Left kidney (tissue), 2 donors: ENCODE data around the gene SARNP. TPM values are rescaled to one million over a fixed set of nuclear protein-coding genes. Genes with fewer than 3 reads are reported as not detected.

Source experiments
- DNase-seq: peaks from one replicate; pipeline ENCODE4 v3.0.0-alpha.2; 2013
- polyA plus RNA-seq: library from polyadenylated mRNA; unstranded; fragments of 120-200 nt; gene quantifications from one replicate; pipeline ENCODE4 v1.2.1, GENCODE V29; 2013; ENCODE audit not compliant: insufficient read length

SARNP gene
- polyA plus RNA-seq, 1 donor = 123 TPM

DNA sequence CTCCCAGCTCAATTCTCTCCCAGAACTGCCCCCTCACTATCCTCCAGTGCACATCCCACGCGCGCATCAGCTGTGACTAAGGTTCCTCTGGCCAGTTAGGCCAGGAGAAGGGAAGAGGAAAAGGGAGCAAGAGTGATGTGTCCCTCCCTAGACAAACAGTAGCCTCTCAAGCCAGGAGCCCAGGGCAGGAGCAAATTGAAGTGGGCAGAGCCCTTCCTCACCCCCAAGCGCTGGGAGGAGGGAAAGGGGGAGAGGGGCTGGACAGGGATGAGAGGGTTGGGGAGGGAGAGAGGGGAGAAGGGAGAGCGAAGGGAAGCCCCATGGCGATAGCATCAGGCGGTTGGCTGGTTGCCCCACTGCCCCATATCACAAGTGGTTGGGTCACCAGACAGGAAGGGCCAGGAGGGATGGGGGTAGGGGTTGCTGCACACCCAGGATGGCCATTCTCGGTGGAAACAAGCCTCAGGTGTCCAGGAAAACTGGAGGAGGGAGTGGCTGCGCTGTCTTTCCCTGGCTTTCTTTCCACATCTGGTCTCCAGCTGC is 89.8 kb downstream of the SARNP start:
- no peak for DNase-seq

GRCh38 chr12:55726971-55727370 is 90.6 kb downstream of the SARNP start:
- no peak for DNase-seq

DNA sequence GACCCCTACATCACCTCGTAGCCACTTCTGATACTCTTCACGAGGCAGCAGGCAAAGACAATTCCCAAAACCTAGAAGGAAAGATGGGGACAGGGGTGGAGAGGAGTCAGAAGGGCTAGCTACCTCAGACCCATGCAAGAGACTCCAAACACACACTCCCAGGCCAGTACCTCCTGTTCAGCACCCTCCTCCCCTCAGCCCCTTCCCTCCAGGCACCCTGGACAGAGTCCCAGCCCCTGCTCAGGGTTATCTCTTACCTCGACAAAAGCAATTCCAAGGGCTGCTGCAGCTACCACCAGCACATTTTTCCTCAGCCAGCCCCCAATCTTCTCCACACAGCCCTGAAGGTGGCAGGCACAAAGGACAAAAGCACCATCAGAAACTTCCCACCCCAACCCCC is 92.0 kb downstream of the SARNP start:
- no peak for DNase-seq

- DNase-seq = no peak
Measured at GRCh38 chr12:55724940-55725309, 92.6 kb downstream of the SARNP start.

DNA sequence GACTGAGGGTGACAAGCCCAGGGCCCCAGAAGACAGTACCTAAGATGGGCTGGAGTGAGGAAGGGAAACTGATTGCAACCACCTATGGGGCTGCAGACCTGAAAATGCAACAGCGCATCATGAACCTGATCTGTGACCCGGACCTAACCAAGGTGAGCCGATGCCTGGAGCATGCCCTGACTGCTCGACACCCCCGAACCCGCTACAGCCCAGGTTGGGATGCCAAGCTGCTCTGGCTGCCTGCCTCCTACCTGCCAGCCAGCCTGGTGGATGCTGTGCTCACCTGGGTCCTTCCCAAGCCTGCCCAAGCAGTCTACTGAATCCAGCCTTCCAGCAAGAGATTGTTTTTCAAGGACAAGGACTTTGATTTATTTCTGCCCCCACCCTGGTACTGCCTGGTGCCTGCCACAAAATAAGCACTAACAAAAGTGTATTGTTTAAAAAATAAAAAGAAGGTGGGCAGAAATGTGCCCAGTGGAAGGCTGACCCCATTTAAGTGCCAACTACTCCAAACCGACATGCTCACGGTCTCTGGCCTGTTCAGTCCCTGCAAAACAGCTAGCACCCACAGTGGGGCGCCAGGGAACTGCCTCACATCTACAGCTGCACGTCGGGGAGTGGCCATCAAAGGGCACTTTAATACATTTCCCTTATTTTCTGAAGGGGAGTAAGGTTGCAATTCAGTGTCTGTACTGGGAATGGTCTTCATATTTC is 93.1 kb downstream of the SARNP start:
- no peak for DNase-seq

DNA sequence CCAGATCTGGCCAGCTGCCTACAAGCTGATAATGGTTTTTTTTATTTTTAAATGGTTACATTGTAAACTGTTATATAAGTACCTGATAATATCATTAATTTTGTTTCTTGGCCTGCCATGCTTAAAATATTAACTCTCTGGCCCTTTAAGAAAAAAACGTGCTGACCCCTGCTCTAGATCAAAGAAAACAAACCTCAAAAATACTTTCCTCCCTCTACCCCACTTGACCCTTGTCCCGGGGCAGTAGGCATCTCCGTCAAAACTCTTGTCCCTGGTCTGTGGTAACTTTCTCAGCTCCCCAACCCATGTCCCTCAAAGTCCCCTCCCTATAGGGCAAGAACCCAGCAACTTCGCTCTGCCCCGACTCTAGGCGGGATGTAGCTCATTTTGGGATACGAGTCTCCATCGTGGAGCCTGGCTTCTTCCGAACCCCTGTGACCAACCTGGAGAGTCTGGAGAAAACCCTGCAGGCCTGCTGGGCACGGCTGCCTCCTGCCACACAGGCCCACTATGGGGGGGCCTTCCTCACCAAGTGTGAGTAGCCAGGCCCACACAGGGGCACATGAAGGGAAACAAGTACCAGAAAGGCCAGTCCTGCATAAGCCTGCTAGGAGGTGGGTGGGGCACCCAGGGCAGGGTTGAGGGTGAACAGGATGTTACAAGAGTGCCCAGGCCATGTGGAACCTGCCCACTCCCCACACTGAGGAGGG is 93.9 kb downstream of the SARNP start:
- DNase-seq = no peak

DNA sequence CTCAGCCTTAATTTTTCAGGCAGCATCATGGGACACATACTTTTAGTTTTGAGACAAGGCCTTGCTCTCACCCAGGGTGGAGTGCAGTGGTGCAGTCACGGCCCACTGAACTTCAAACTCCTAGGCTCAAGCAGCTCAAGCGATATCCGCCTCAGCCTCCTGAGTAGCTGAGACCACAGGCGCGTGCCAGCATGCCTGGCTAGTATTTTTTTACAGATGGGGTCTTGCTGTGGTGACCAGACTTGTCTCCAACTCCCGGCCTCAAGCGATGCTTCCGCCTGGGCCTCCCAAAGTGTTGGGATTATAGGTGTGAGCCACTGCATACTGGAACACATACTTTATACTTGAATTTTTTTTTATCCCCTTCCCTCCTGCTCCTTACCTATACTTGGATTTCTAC is 94.6 kb downstream of the SARNP start:
- DNase-seq = no peak

DNA sequence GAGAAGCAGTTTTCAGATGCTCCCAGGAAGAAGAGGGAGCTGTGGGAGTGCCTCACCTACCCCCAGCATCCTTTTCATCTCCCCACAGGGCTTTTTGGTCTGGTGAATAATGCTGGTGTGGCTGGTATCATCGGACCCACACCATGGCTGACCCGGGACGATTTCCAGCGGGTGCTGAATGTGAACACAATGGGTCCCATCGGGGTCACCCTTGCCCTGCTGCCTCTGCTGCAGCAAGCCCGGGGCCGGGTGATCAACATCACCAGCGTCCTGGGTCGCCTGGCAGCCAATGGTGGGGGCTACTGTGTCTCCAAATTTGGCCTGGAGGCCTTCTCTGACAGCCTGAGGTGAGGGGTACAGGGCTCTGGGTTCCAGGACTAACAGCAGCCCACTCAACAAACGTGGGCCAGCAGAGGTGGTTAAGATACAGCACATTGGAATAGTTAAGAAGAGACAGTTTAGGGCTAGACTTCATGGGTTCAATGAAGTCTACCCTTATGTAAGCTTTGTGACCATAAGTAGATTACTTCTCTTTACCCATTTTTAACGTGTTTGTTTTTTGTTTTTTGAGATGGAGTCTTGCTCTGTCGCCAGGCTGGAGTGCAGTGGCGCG is 95.8 kb downstream of the SARNP start:
- DNase-seq = no peak

GRCh38 chr12:55720894-55721444 is 96.6 kb downstream of the SARNP start:
- DNase-seq = no peak

DNA sequence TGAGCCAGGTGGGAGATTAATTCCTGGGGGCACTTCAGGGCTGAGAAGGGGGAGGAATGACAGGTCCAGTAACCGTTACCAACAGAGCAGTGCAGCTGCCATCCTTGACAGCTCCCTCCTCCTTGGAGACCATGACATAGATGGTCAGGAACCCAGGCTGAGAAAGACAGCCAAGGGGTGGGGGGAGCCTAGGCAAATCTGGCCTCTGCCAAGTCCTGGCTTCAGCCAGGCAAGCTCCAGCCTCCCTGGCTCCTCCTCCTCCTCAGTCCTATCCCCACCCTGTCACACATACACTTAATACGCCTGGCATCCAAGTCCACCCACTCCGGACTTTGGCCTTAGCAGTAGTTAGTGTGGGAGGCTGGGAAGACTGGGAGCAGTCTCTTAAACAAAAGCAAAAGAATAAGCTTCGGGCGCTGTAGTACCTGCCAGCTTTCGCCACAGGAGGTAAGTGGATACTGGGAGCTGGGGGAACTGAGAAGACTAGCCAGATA is 97.4 kb downstream of the SARNP start, which contains the start of gene RDH5:
RDH5 (plus strand) TSS at position 323 of the 494 bp plus-strand sequence. CDS start 792 bp downstream, outside the sequence.
- DNase-seq = no peak

- DNase-seq = no peak
Measured at GRCh38 chr12:55719371-55719770, 98.2 kb downstream of the SARNP start.

DNA sequence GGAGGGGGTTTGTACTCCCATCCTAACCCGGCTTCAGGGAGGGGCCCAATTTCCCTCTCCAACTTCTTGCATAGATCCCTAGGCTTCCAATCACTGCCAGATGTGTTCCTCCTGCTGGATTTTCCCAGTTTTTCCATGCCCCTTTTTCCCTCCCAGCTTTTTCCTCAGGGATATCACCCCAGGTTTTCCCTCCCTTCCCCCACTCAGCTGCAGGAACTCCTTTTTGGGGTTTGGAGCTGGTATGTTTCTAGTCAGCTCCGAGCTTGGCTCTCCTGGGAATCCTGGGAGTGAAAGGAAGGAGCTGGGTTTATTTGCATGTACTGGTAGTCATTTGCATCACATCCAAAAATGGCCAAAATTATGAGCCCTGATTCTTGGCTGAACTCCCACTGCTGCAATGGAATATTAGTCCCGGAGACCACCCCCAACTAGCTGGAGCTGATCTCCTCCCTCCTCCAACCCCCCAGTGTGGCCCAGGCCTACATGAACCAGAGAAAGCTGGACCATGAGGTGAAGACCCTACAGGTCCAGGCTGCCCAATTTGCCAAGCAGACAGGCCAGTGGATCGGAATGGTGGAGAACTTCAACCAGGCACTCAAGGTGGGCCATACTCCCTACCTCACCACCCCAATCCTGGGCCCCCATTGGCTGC is 98.8 kb downstream of the SARNP start:
- DNase-seq = no peak

DNA sequence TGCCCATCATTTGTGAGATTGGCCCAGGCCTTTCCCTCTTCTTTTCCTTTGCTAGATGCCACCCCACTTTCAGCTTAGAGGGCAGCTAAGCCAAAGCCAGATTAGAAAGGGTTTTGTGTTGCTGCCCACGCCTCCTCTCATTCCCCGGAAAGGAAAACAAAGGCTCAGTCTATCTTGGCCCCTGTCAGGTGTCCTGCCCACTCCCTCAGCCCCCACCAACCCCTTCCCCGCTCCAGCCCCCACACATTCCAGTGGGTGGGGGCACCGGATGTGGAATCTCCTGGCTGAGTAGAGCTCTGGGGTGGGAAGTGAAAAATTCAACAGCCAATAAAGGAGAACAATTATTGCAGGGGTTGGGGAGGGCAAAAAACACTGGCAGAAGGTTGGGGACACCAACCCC is 99.5 kb downstream of the SARNP start:
- no peak for DNase-seq

- DNase-seq = no peak
Measured at GRCh38 chr12:55717011-55718007, 100.2 kb downstream of the SARNP start.

- no peak for DNase-seq
Measured at GRCh38 chr12:55716582-55716957, 101.0 kb downstream of the SARNP start.

DNA sequence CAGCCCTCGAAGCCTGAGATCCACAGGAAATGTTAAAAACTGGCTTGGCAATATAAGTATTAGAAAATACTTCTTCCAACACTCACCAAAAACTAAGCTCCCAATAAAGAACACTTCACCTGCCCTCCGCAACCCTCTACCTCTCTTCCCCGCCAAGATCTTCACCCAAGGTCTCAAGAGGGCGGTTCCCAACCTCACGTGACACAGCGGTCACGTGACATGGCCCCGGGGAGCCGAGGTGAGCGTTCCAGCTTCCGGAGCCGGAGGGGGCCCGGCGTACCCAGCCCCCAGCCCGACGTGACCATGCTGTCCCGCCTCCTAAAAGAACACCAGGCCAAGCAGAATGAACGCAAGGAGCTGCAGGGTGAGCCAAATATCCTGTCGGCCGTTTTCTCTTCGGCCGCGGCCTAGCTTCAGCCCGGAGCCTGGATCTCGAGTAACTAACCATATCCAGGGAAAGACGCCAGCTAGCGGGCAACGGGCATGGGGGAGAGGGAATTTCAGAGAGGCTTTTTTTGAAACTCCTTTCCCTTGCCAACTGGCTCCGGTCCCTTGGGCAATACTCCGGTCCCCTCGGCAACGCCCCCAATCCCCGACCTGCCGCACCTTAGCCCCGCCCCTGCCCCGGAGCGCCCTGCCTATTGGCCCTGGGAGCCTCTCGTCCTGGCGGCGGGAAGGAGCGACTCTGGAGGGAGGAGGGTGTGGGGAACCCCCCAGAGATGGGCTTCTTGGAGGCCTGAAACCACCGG is 101.5 kb downstream of the SARNP start, which contains the start of gene BLOC1S1:
BLOC1S1 (plus strand) TSS at position 214 of the 749 bp plus-strand sequence; CDS start at position 220, 6 bp downstream.
- DNase-seq = peak; percentile 95

DNA sequence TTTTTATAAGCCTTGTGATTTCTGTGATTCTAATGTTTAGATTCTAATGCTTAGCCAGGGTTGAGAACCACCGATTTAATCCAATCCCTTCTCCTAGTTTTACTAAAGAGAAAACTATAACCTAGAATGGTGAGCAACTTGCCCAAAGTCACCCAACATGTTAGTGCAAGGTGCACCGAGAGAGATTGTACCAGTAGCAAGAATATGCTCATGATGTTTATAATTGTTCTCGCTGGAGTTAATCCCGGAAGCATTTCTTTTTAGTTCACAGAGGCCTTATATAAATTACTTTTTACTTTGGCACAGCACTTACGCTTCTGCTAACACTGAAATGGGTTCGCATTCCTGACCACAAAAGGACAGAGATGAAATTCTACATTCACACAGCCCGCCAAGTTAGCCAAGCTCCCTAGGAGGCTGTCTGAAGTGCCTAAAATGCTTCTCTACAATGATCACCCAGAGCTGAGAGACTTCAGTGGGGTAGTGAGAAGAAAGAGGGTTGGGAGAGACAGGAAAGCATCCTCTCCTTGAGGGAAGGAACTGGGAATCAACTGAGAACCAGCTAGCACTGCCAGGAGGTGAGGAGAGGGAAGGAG is 102.3 kb downstream of the SARNP start:
- no peak for DNase-seq

GRCh38 chr12:55713721-55714120 is 103.8 kb downstream of the SARNP start:
- no peak for DNase-seq

DNA sequence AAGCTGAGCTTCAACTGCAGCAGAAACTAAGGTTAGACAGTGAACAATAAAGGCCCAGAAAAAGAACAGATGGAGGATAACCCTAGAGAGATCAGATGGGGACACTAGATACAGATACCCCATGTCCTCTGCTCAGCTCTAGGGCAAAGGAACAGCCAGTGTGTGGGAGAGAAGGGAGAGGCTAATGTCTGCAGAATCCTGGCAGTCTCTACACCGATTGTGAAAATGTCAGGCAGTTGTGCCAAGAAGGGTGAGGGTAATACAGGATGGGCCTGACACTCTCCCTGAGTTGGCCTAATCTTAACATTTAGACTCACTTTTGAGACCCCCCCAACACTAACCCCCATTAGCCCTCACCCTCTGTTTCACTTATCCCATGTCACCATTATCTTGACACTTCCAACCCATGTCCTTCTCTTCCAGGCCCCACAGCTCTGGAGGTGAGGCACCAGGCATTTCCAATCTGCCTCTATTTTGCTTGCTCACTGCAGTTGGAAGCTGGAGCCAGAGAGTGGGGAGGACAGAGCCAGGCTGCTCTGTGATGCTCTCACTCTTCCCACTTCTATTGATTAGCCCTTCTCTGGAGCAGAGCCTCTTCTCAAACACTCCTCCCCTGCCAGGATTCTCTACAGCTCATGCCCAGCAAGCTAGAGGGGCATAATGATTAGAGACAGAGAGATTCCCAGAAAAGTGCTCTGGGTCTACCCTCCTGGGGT is 104.7 kb downstream of the SARNP start:
- no peak for DNase-seq
